Endothelial cell (in vitro differentiated cells): ENCODE measurements around the gene SEMA6A. TPM values are rescaled to one million over a fixed set of nuclear protein-coding genes. Genes with fewer than 3 reads are reported as not detected.

Source experiments
- DNase-seq: peaks from one replicate; pipeline ENCODE4 v3.0.0; 2021; ENCODE audit warnings: low spot score
- H3K27ac Mint-ChIP-seq: one replicate; pipeline ENCODE4 v1.8.0; 2021; ENCODE audit warnings: mixed read lengths, inconsistent platforms; ENCODE audit not compliant: unreplicated experiment
- H3K27me3 Mint-ChIP-seq: one replicate; pipeline ENCODE4 v1.8.0; 2021; ENCODE audit warnings: mild to moderate bottlenecking, moderate library complexity, mixed read lengths, inconsistent platforms; ENCODE audit not compliant: unreplicated experiment
- H3K36me3 Mint-ChIP-seq: one replicate; pipeline ENCODE4 v1.8.0; 2021; ENCODE audit warnings: mild to moderate bottlenecking, low read depth, mixed read lengths, inconsistent platforms; ENCODE audit not compliant: unreplicated experiment
- H3K4me1 Mint-ChIP-seq: one replicate; pipeline ENCODE4 v1.8.0; 2021; ENCODE audit warnings: mild to moderate bottlenecking, mixed read lengths, inconsistent platforms; ENCODE audit not compliant: unreplicated experiment
- H3K4me3 Mint-ChIP-seq: one replicate; pipeline ENCODE4 v1.8.0; 2021; ENCODE audit warnings: mild to moderate bottlenecking, mixed read lengths, inconsistent platforms; ENCODE audit not compliant: unreplicated experiment
- H3K9me3 Mint-ChIP-seq: one replicate; pipeline ENCODE4 v1.8.0; 2021; ENCODE audit warnings: mixed read lengths, inconsistent platforms; ENCODE audit not compliant: unreplicated experiment
- total RNA-seq: library from RNA; stranded (reverse); fragmentation: NEBNext Ultra II Directional; extraction: Animal tissue kit (Norgen Biotek cat#: 25700); gene quantifications from one replicate; pipeline ENCODE4 v1.2.1, GENCODE V29; 2021; ENCODE audit not compliant: unreplicated experiment
- TF ChIP-seq, protein P1 (sequence below): fragments of 200-600 bp; sonication (generic); IDR thresholded peaks from one replicate; pipeline ENCODE4 v1.5.0; 2021; ENCODE audit warnings: antibody characterized with exemption; ENCODE audit not compliant: unreplicated experiment

The SEMA6A gene
- total RNA-seq, 1 donor from 2014 or later, result 180 TPM

DNA sequence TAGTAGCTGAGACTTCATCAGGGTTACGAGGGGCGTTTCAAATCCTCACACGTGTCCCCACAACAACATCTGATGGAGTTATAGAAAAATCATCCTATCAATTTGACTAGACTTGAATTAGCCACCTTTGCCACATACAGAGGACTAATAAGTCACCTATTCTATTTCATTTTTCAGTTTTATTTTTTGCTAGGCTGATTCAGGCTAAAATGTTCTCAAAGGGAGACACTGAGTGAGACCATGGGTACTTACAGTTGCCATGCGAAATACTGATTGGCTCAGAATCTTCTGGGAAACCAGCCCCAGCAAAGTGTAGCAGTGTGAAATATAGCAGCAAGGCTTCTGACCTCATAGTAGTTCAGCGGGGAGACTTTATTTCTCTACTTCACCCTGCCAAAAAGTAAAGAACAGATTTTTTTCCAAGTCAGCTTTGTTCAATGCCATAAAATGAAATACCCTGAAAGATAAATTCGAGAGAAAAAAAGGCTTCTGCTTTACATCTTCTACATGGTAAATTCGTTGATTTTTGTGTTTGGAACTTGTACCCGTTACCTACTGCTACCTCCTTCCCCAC lies 69.9 kb downstream of the SEMA6A start:
- H3K4me1 Mint-ChIP-seq, result peaks cover 35% of the 10 kb centered on the region
- H3K27me3 Mint-ChIP-seq, result peaks cover 2% of the 10 kb centered on the region
- no peak for DNase-seq
- TF ChIP-seq, protein P1, sequence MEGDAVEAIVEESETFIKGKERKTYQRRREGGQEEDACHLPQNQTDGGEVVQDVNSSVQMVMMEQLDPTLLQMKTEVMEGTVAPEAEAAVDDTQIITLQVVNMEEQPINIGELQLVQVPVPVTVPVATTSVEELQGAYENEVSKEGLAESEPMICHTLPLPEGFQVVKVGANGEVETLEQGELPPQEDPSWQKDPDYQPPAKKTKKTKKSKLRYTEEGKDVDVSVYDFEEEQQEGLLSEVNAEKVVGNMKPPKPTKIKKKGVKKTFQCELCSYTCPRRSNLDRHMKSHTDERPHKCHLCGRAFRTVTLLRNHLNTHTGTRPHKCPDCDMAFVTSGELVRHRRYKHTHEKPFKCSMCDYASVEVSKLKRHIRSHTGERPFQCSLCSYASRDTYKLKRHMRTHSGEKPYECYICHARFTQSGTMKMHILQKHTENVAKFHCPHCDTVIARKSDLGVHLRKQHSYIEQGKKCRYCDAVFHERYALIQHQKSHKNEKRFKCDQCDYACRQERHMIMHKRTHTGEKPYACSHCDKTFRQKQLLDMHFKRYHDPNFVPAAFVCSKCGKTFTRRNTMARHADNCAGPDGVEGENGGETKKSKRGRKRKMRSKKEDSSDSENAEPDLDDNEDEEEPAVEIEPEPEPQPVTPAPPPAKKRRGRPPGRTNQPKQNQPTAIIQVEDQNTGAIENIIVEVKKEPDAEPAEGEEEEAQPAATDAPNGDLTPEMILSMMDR, result no peak
- H3K9me3 Mint-ChIP-seq, result no peaks in the 10 kb centered on the region
- H3K36me3 Mint-ChIP-seq, result peaks cover 33% of the 10 kb centered on the region
- no peak overlapping the region for H3K4me3 Mint-ChIP-seq
- H3K27ac Mint-ChIP-seq, result no peak overlapping the region

DNA sequence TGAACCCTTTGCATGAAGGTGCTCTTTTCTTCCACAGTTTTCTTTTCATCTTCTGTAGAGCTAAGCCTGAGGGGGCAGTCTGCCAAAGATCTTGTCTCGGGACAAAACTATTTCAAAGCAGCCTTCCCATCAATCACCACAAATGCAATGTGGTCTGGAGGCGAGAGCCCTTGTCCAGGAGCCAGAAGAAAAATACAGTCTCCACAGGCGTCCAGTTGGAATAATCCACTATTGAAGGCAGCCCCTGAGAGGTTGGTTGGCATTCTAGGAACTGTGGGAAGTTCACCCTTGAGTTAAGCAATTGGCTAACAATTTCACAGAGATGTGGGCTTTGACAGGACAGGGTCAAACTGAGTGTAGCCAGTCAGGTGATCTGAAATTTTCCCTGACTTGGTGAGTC lies 72.0 kb downstream of the SEMA6A start:
- peaks cover 2% of the 10 kb centered on the region for H3K27me3 Mint-ChIP-seq
- H3K4me1 Mint-ChIP-seq, result peaks cover 36% of the 10 kb centered on the region
- H3K27ac Mint-ChIP-seq, result no peak overlapping the region
- no peaks in the 10 kb centered on the region for H3K9me3 Mint-ChIP-seq
- H3K4me3 Mint-ChIP-seq, result peak overlapping the region; percentile 15
- no peak for DNase-seq
- TF ChIP-seq, protein P1, result no peak
- H3K36me3 Mint-ChIP-seq, result peaks cover 33% of the 10 kb centered on the region

DNA sequence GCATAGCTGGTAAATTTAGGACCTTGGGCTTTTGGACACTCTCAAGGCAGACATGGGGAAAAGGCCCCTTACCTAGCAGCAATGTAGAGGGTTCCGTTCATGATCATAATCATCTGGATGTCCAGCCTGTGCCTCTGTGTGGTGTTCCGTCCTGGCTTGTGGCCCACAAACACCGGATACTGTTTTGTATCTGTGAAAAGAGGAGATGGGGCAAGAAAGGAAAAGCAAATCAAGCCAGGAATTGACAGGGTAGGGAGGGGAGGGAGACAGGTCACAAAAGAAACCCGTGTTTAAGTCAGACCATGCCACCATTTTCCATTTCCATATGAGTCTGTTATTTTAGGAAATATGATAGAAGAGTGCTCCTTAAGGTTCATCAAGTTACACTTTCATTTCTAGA lies 72.5 kb downstream of the SEMA6A start:
- Mint-ChIP-seq H3K27me3 (peaks cover 2% of the 10 kb centered on the region), H3K9me3 (no peaks in the 10 kb centered on the region), H3K36me3 (peaks cover 33% of the 10 kb centered on the region), H3K4me1 (peaks cover 33% of the 10 kb centered on the region), H3K27ac (no peak overlapping the region), H3K4me3 (no peak overlapping the region)
- no peak for DNase-seq
- TF ChIP-seq, protein P1, result no peak

DNA sequence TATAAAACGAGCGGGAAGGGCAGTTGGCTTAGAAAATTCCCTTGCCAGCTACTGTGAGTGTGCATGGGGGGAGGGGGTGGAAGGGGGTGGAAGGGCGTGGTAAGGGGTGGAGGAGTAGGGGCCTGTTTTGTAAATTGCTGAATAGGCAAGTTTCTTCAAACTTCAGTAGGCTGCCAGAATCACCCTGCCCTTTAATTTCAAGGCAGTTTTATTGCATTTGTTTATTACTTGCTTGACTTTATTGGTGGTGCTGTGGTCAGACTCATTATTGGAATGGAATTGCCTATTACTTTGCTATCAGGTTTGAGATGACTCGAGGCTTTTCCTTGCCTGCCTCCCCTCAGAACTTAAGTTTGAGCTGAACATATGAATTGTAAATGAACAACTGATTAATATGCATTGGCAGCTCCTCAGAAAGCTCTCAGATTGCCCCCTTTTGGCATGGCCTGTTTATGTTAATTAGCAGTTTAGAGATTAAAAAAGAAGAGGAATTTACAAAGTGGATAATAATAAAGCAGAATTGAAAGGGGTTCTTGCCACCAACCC lies 76.0 kb downstream of the SEMA6A start:
- no peaks in the 10 kb centered on the region for H3K9me3 Mint-ChIP-seq
- H3K4me3 Mint-ChIP-seq, result no peak overlapping the region
- H3K36me3 Mint-ChIP-seq, result peaks cover 53% of the 10 kb centered on the region
- TF ChIP-seq, protein P1, result no peak
- H3K4me1 Mint-ChIP-seq, result peaks cover 49% of the 10 kb centered on the region
- no peak for DNase-seq
- peaks cover 2% of the 10 kb centered on the region for H3K27me3 Mint-ChIP-seq
- H3K27ac Mint-ChIP-seq, result no peak overlapping the region

DNA sequence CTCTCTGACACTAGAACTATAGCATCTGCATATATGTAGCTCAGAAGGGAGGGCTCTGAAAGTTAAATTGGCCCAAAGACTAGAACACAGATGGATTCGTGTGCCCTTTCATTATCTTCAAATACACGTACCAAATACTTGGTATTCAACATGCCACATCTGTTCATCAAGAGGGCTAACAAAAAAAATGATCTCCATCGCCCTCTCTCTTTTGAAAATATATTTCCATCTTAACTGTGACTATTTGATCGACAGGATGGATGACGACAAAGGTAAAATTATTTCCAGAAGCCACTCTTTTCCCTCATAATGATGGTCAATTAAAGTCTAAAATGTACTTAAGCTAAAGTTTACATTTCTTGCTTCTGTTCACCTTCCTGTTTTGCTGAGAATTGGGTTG lies 77.0 kb downstream of the SEMA6A start:
- Mint-ChIP-seq H3K36me3 (peaks cover 60% of the 10 kb centered on the region), H3K27ac (no peak overlapping the region), H3K4me3 (no peak overlapping the region), H3K9me3 (no peaks in the 10 kb centered on the region), H3K27me3 (peaks cover 2% of the 10 kb centered on the region), H3K4me1 (peaks cover 53% of the 10 kb centered on the region)
- DNase-seq, result no peak
- TF ChIP-seq, protein P1, result no peak
